HL-60/S4 treated with phorbol 12-myristate 13-acetate at 8.2 ng/mL for 4 days and 3 days (cell line): ENCODE measurements around the gene MAPK1.
"Not testable (repeated sequence)": the region's sequence is repeated elsewhere in the genome, so short reads cannot be mapped to it uniquely, and the experiment has no call there.

Experiments used
- in situ Hi-C: fragments of 300-500 bp; cut with MboI; formaldehyde crosslinking; loops from 2 replicates; pipeline ENCODE4 v1.15.0; 2022; ENCODE audit warnings: low sequenced_read_pairs

The MAPK1 gene

DNA sequence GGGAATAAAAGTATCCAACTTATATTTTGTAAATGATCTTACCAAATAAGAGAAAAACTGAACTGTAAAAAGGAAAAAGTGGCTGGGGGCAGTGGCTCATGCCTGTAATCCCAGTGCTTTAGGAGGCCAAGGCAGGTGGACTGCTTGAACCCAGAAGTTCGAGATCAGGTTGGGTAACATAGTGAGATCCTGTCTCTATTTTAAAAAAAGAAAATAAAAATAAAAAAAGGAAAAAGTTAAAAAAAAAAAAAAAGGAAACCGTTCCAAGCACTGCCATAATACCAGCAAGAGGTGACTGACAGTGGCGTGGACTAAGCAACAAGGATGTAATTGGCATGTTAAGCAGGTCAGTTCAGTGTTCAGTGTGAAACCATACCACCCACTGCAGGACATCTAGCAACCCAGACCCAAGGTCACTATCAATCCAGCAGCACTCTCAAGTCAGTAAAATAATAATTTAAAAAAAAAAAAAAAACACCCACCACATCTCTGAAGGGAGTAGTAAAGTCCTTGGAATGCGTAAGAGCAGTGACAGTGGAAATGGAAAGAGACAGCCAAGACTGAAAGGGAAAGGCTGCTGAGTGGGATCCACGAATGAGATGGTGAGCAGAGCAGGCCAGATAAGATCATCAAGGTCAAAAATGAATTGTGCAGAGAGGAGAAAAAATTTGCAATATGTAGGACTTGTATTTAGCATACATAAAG is 43.6 kb downstream of the MAPK1 start:
- in situ Hi-C loops, result no loop called here

DNA sequence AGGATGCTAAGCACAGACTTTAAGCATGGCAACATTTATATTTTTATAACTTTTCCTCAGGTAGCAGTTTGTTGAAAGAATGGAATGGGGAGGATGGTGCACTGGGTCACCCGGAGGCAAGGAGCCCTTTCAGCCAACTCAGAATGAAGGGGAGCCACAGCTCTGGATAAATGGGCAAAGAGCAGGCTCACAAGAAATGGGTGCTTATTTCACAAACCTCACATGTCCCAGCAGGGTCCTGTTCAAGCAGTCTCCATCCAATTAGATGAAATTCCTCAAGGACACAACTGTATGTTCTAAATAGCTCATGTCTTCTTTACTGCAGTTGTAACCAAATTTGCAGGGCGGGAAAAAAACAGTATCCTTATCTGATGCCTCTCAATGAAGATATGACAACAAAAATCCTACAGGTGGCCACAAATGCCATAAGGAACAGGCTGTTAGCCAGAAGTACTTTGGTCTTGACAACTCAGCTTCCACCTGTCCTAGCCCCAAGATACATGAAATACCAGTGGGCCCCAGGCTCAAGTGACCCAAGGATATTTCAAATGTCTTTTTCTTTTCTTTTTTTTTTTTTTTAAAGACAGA is 48.2 kb downstream of the MAPK1 start:
- in situ Hi-C loops, result no loop called here

DNA sequence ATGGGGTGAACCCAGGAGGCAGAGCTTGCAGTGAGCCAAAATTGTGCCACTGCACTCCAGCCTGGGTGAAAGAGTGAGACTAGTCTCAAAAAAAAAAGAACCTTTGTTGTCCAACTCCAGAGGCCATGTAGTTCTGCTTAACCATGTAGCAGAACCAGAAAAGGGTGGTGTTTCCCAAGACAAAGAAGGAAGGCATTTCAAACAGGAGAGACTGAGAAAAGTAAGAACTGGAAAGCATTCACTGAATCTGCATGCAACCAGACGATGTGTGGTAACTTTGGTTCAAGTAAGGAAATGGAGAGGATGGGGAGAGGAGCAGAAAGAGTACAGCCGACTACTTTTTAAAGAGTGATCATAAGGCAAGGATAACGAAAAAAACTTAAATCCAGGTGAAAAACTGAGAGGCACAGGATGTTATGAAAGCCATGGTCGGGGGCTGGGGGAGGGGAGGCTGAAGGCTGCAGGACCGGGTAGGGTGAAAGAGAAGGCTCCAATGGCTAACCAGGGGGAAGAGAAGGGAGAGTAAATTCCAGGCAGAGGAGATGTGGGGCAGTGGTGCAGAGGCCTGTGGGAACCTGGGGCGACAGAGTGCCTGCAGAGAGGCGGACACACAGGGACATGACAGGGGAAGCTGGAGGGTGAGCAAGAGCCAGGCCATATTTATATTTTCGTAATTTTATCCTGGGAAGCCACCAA is 48.8 kb downstream of the MAPK1 start:
- in situ Hi-C loops, result no loop called here

DNA sequence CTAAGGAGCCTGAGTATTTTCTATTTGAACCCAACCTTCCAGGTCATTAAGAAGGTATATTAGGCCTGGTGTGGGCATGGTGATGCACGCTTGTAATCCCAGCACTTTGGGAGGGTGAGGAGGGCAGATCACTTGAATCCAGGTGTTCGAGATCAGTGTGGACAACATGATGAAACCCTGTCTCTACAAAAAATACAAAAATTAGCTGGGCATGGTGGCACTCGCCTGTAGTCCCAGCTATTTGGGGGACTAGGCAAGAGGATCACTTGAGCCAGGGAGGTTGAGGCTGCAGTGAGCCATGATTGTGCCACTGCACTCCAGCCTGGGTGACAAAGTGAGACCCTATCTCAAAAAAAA is 50.0 kb downstream of the MAPK1 start:
- in situ Hi-C loops, result not testable (repeated sequence)

DNA sequence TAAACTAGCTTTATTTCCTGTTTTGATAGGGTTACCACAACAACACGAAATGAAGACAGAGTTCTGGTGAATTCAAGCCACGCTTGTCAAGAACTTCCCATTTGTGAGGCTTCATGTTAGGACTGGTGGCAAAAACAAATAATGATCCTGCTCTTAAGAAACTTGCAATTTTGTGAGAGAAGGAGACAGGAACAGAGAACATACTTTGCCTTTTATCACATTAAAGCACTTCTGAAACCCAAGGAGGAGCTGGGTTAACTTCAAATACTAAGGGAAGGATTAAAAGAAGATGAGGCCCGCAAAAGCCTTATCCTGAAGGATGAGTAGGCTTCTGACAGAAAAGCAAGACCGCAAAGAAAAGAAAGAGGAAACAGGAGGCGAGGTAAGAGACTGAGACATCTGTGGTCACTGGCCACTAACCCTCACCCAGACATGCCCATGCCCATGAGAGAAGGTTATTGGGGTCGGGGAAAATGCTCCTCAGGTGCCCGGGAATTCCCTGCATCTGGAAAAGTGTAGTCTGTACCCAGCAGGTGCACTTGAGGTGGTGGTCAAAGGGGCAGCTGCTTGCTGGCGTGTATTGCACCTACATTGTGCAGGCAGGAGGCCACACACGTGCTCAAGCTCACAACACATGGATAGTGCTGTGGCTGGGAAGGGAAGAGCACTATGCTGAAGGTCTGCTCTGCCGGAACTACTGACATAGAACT is 50.5 kb downstream of the MAPK1 start:
- in situ Hi-C loops, result no loop called here

DNA sequence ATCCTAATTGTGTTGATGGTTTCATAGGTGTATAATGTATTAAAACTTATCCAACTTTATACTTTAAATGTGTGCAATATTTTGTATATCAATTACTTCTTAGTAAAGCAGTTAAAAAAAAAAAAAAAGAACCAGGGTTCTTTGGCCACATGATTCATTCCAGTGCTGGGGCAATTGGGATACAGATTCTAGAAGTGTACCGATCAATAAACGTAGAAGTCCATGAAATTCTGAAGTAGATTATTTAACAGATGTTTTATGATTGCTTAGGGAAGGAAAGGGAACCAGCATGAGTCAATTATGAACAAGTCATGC is 51.0 kb downstream of the MAPK1 start:
- in situ Hi-C loops, result no loop called here

DNA sequence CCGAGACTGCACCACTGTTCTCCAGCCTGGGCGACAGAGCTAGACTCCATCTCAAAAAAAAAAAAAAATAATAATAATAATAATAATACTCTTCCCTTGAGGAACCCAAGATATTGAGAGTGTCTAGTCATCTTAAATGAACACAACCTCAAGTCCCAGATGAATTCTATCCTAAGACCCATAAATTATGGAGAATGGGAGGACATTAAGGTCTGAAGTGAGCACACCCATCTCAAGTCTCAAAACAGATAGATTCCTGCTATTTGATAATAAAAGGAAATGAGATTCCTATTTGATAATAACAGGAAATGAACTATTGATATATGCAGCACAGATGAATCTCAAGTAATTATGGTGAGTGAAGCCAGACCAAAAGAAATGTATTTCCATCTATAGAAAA is 51.5 kb downstream of the MAPK1 start:
- in situ Hi-C loops, result no loop called here

DNA sequence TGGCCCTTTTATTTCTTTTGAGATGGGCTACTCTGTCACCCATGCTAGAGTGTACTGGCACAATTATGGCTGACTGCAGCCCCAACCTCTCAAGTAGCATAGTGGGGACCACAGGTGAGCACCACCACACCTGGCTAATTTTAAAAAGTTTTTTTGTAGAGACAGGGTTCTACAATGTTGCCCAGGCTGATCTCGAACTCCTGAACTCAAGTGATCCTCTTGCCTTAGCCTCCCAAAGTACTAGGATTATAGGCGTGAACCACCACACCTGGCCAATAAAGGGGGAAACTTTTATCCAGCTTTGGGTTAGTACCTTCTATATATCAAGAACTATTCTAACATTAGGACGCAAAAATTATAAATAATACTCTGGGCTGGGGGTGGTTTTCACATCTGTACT is 52.1 kb downstream of the MAPK1 start:
- in situ Hi-C loops, result no loop called here

DNA sequence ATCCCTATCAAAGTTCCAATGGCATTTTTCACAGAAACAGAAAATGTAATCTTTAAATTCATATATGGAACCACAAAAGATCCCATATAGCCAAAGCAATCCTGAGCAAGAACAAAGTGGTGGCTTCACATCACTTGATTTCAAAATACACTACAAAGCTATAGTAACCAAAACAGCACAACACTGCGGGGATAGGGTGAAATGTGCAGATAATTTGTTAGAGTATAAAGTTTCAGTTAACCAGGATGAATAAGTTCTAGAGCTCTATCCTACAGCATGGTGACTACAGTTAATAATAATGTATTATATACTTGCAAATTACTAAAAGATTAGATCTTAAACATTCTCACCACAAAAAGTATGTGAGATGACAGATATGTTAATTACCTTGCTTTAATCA is 55.5 kb downstream of the MAPK1 start:
- in situ Hi-C loops, result no loop called here

DNA sequence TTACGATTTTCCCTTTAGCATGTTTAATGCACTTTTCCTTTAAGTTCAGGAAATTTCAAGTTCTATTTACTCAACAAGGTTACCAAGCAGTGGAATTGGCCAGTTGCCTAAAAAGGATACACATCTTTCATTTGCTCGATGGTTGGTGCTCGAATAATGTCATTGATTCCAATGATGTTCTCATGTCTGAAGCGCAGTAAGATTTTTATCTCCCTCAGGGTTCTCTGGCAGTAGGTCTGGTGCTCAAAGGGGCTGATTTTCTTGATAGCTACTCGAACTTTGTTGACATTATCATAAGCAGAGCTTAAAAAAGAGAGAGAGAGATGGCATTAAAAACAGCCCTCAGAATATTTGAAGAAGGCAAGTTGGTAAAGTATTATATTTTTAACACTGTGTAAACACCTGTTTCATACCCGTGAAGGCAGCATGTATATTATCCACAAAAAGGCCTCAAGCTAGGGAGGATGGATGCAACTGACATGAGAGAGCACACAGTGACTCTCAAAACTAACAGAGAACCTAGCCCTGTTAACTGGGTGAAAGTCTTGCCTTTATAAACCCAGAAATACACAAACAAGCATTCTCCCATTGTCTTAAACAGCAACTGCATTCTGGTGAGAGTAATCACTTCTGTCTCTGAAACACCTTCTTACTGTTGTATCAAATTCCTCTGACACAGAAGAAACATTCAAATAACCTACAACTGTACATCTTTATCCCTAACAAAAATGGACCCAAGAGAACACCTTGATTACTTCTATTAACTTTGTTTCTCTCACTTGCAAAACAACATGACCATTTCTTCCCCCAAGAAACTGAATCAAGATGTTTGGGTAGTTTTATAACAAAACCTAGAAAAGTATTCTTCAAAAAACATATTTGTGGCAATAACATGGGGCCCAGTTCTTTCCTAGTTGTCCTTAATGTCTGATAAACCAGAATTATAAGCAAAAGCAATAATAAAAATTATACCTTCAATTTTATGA is 59.6 kb downstream of the MAPK1 start:
- in situ Hi-C loops, result no loop called here

DNA sequence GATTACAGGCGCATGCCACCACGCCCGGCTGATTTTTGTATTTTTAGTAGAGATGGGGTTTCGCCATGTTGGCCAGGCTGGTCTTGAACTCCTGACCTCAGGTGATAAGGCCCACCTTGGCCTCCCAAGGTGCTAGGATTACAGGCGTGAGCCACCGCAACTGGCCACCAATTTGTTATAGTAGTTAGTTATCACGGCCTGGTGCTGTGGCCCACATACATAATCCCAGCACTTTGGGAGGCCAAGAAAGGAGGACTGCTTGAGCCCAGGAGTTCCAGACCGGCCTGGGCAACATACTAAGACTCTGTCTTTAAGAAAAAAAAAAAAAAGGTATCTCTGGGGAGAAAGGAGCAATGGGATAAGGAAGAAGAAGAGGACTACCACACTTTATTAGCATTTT is 62.1 kb downstream of the MAPK1 start:
- in situ Hi-C loops, result not testable (repeated sequence)

DNA sequence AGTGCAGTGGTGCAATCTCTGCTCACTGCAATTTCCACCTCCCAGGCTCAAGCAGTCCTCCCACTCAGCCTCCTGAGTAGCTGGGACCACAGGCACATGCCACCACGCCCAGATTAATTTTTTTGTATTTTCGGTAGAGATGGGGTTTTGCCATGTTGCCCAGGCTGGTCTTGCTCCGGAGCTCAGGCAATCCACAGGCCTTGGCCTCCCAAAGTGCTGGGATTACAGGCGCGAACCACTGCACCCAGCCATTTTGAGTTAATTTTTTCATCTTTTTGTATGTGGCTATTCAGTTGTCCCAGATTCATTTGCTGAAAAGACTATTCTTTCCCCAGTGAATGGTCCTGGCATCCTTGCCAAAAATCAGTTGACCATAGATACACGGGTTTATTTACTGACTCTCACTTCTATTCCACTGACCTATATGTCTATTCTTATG is 63.6 kb downstream of the MAPK1 start:
- in situ Hi-C loops, result no loop called here

DNA sequence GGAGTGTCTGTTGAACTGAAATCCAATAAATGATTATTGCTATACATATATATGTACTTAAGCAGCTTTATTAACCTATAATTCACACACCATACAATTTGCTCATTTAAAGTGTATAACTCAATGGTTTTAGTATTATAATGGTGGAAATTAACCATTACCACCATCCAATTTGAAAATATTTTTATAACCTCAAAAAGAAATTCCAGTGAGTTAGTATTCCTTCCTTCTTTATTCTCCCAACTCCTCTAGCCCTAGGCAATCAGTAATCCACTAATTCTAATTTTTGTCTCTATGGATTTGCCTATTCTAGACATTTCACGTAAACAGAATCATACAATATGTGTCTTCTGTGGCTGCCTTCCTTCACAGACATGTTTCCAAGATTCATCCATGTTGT is 64.8 kb downstream of the MAPK1 start:
- in situ Hi-C loops, result no loop called here

DNA sequence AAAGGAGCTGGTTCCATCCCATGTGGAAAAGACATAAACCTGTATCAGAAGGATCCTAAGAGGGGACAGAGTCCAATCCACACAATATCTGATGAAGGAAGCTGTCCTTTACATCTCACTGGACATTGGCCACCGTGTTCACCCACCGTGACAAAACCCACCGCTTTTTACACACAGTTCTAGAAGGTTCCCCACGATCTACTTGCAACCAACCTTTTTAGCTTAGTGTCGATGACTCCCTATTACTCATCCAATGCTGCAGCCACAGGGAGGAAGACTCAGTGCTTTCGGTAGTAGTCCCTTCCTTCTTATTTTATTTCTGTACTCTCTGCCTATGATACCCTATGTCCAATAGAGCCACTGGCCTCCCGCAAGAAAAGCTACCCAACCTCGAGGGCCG is 65.4 kb downstream of the MAPK1 start:
- in situ Hi-C loops, result no loop called here

DNA sequence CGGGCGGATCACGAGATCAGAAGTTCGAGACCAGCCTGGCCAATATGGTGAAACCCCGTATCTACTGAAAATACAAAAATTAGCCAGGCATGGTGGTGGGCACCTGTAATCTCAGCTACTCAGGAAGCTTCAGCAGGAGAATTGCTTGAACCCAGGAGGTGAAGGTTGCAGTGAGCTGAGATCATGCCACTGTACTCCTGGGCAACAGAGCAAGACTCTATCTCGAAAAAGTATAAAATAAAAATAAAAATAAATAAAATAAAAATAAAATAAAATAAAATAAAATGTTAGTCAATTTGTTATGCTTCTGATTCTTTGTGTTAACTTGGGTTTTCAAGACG is 66.2 kb downstream of the MAPK1 start:
- in situ Hi-C loops, result not testable (repeated sequence)

DNA sequence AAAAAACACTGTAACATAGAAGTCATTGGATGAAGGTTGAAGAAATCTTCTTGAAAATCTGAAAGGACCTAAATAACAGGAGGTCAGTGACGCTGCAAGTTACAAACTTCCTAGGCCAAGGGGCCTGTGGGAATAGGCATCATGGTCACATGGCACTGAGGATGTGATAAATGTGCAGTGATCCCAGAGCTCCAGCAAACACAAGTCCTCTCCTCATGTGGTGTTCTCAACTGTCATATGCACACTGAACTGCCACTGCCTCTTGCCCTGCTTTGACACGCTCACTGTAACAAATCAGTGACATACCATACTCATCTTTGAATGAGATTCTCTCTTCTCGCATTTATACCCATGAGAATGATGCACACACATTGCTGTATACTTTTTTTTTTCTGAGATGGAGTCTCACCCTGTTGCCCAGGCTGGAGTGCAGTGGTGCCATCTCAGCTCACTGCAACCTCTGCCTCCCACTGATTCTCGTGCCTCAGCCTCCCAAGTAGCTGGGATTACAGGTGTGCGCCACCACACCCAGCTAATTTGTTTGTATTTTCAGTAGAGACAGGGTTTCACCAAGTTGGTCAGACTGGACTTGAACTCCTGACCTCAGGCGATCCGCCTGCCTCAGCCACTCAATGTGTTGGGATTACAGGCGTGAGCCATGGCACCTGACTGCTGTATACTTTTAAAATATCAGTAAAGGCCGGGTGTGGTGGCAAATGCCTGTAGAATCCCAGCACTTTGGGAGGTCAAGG is 66.7 kb downstream of the MAPK1 start:
- in situ Hi-C loops, result no loop called here

DNA sequence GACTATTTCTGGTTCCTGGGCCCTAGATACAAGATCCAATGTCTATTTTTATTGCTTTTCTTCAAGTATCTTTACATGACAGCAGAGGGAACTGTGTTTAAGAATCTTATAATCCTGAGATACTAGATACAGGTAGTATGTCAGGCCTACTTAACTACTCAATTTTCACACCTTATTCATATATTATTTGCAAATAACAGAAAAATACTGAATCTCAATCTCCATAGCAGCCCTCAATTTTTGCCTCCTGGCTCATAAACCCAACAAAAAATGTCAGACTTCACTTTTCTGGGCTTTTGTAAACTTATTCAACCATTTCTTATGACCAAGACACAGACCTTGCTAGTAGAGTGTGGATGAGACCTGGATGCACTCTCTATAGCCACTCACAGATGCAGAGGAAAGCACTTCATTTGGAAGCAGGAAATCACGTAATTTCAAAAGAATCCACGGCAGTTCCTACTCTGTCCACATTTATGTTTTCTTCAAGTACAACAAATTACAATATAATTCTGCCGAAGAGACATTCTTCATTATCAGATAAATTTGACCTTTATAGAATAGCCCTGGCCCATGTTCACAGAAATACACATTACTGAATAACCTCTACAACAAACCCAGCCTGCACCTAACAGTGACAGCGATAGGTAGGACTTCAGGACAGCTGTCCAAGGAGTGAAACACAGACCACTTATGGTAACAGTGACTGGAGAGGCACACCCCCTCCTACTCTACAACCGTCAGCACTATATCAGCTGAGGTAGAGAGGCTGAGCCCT is 69.8 kb downstream of the MAPK1 start:
- in situ Hi-C loops, result no loop called here

DNA sequence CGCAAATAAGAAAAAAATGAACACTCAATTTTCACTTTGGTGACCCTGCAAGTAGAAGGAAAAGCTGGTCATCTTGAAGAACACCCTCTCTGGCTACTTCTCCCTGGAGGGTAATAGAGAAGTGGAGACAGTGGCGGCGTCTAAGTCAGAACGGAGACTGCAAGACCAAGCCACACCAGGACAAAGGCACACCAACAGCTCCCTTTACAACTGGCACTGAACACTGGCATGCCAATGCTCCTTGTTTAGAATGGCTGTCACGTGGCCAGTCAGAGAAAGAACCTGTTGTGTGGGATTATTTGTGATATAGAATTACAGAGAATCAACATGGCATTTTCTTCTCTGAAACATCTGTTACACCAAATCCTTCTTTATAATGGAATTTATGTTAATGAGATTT is 70.6 kb downstream of the MAPK1 start:
- in situ Hi-C loops, result no loop called here

DNA sequence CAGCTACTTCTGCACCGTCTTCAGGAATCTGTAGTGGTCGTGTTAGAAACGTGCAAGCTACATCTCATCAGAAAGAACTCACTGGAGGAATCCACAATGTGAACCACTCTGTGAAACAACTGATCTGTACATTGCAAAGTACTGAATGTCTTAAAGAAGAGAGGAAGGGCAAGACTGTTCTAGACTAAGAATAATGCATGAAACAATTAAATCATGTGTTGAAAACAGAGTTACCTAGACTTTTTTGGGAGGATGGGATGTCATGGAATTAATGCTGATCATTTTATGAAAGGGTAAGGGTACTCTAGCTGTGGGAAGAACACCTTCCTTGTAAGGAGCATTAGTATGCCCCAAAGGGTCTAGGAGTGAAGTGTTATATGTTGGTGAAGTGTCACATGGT is 71.2 kb downstream of the MAPK1 start:
- in situ Hi-C loops, result no loop called here
